Measurements from ENCODE around the gene GNGT2.

GNGT2 gene

GRCh38 chr17:49170216-49170615, 40.2 kb downstream of the GNGT2 start:
- H3K27ac ChIP-seq: no peak overlapping the region
- no peak overlapping the region for H3K4me3 ChIP-seq (ENCODE audit: low read depth in 1 of 2, low read length in 1 of 2)
- H3K36me3 ChIP-seq: no peaks in the 10 kb centered on the region
- no peak for TF ChIP-seq CTCF (IDR thresholded peaks at IDR 0.05)
- peaks cover 77% of the 10 kb centered on the region for H3K27me3 ChIP-seq
- H3K4me1 ChIP-seq (ENCODE audit: control insufficient read depth in 1 of 2, insufficient read depth in 1 of 2, low read depth in 1 of 2, low read length in 1 of 2): no peaks in the 10 kb centered on the region
- H3K9me3 ChIP-seq: peaks cover 2% of the 10 kb centered on the region

- Histone ChIP-seq H3K9me3 (no peaks in the 10 kb centered on the region), H3K4me1 (ENCODE audit: control insufficient read depth in 1 of 2, insufficient read depth in 1 of 2, low read depth in 1 of 2, low read length in 1 of 2) (no peaks in the 10 kb centered on the region), H3K27me3 (peaks cover 81% of the 10 kb centered on the region), H3K27ac (no peak overlapping the region), H3K36me3 (no peaks in the 10 kb centered on the region), H3K4me3 (ENCODE audit: low read depth in 1 of 2, low read length in 1 of 2) (no peak overlapping the region)
- no peak for TF ChIP-seq CTCF (IDR thresholded peaks at IDR 0.05)
Measured at GRCh38 chr17:49168706-49169105, 41.7 kb downstream of the GNGT2 start.

GRCh38 chr17:49165143-49165542, 45.2 kb downstream of the GNGT2 start:
- no peak for TF ChIP-seq CTCF (IDR thresholded peaks at IDR 0.05)
- Histone ChIP-seq H3K36me3 (no peaks in the 10 kb centered on the region), H3K27ac (no peak overlapping the region), H3K9me3 (no peaks in the 10 kb centered on the region), H3K27me3 (peaks cover 57% of the 10 kb centered on the region), H3K4me3 (ENCODE audit: low read depth in 1 of 2, low read length in 1 of 2) (no peak overlapping the region), H3K4me1 (ENCODE audit: control insufficient read depth in 1 of 2, insufficient read depth in 1 of 2, low read depth in 1 of 2, low read length in 1 of 2) (no peaks in the 10 kb centered on the region)

GRCh38 chr17:49162866-49163265, 47.5 kb downstream of the GNGT2 start:
- Histone ChIP-seq H3K27me3 (peaks cover 57% of the 10 kb centered on the region), H3K4me1 (ENCODE audit: control insufficient read depth in 1 of 2, insufficient read depth in 1 of 2, low read depth in 1 of 2, low read length in 1 of 2) (no peaks in the 10 kb centered on the region)
- TF ChIP-seq CTCF (IDR thresholded peaks at IDR 0.05): no peak

GRCh38 chr17:49157784-49158183, 52.6 kb downstream of the GNGT2 start:
- no peaks in the 10 kb centered on the region for H3K4me1 ChIP-seq (ENCODE audit: control insufficient read depth in 1 of 2, insufficient read depth in 1 of 2, low read depth in 1 of 2, low read length in 1 of 2)
- H3K36me3 ChIP-seq: no peaks in the 10 kb centered on the region
- no peak overlapping the region for H3K27ac ChIP-seq
- H3K9me3 ChIP-seq: no peaks in the 10 kb centered on the region
- H3K4me3 ChIP-seq (ENCODE audit: low read depth in 1 of 2, low read length in 1 of 2): no peak overlapping the region
- peaks cover 75% of the 10 kb centered on the region for H3K27me3 ChIP-seq
- no peak for TF ChIP-seq CTCF (IDR thresholded peaks at IDR 0.05)

More at GRCh38 chr17:49162866-49163265, 47.5 kb downstream of the GNGT2 start:
- Histone ChIP-seq H3K36me3 (no peaks in the 10 kb centered on the region), H3K27ac (no peak overlapping the region), H3K9me3 (no peaks in the 10 kb centered on the region), H3K4me3 (ENCODE audit: low read depth in 1 of 2, low read length in 1 of 2) (no peak overlapping the region)

- Histone ChIP-seq H3K27me3 (peaks cover 90% of the 10 kb centered on the region), H3K27ac (no peak overlapping the region), H3K4me3 (ENCODE audit: low read depth in 1 of 2, low read length in 1 of 2) (no peak overlapping the region), H3K36me3 (no peaks in the 10 kb centered on the region), H3K4me1 (ENCODE audit: control insufficient read depth in 1 of 2, insufficient read depth in 1 of 2, low read depth in 1 of 2, low read length in 1 of 2) (no peaks in the 10 kb centered on the region), H3K9me3 (no peaks in the 10 kb centered on the region)
- no peak for TF ChIP-seq CTCF (IDR thresholded peaks at IDR 0.05)
Measured at GRCh38 chr17:49156256-49156655, 54.1 kb downstream of the GNGT2 start.
